Keratinocyte (primary cell): Measurements from ENCODE around the gene GALNT14. TPM values are rescaled to one million over a fixed set of nuclear protein-coding genes. Genes with fewer than 3 reads are reported as not detected.

Experiments
- DNase-seq: peaks from one replicate; pipeline ENCODE4 v3.0.0-alpha.2; 2011; ENCODE audit warnings: low read depth, missing footprints, low spot score
- FAIRE-seq: peaks from 2 replicates; lab custom pipeline; 2011; peaks lifted over from hg19 to GRCh38; lab: Jason Lieb, UNC
- H2AFZ ChIP-seq: 2 replicates; pipeline ENCODE4 v1.6.0; 2012; ENCODE audit warnings: low read length, control low read depth, inconsistent platforms; ENCODE audit not compliant: control insufficient read depth
- H3K27ac ChIP-seq: 2 replicates; pipeline ENCODE4 v1.5.1; 2011; ENCODE audit warnings: low read length; ENCODE audit not compliant: control insufficient read depth, insufficient read depth
- H3K27me3 ChIP-seq: 3 replicates; pipeline ENCODE4 v1.6.0; 2011; ENCODE audit warnings: low read length; ENCODE audit not compliant: control insufficient read depth, insufficient read depth; ENCODE audit errors: extremely low read depth
- H3K36me3 ChIP-seq, 2 experiments: 2 replicates in 1 of 2; 3 replicates in 1 of 2; pipeline ENCODE4 v1.5.1; 2011; ENCODE audit warnings: low read length in 2 of 2, mild to moderate bottlenecking in 1 of 2; ENCODE audit not compliant: control insufficient read depth in 2 of 2, insufficient read depth in 2 of 2; ENCODE audit errors: extremely low read depth in 1 of 2
- H3K4me1 ChIP-seq: 3 replicates; pipeline ENCODE4 v1.5.1; 2011; ENCODE audit warnings: low read length; ENCODE audit not compliant: control insufficient read depth, insufficient read depth; ENCODE audit errors: extremely low read depth
- H3K4me2 ChIP-seq: 3 replicates; pipeline ENCODE4 v1.6.0; 2011; ENCODE audit warnings: low read depth, low read length; ENCODE audit not compliant: control insufficient read depth, insufficient read depth; ENCODE audit errors: extremely low read depth
- H3K4me3 ChIP-seq, 3 experiments: fragments of 200-600 bp in 1 of 3; sonication (generic) in 1 of 3; 2 replicates in 2 of 3; 3 replicates in 1 of 3; pipeline ENCODE4 v1.5.1; 2011 to 2016; ENCODE audit warnings: low read length in 3 of 3, mild to moderate bottlenecking in 3 of 3, control low read depth in 2 of 3, inconsistent platforms in 1 of 3, low read depth in 1 of 3, mixed read lengths in 1 of 3, mixed run types in 1 of 3, moderate library complexity in 1 of 3; ENCODE audit not compliant: control insufficient read depth in 2 of 3, insufficient read depth in 2 of 3; ENCODE audit errors: extremely low read depth in 1 of 3
- H3K79me2 ChIP-seq: 2 replicates; pipeline ENCODE4 v1.6.0; 2012; ENCODE audit warnings: low read length; ENCODE audit not compliant: control insufficient read depth, insufficient read depth
- H3K9ac ChIP-seq: 3 replicates; pipeline ENCODE4 v1.6.0; 2011; ENCODE audit warnings: low read length; ENCODE audit not compliant: control insufficient read depth, insufficient read depth; ENCODE audit errors: extremely low read depth
- H3K9me1 ChIP-seq: 3 replicates; pipeline ENCODE4 v1.6.0; 2011; ENCODE audit warnings: low read length; ENCODE audit not compliant: control insufficient read depth, insufficient read depth; ENCODE audit errors: extremely low read depth
- H3K9me3 ChIP-seq: 2 replicates; pipeline ENCODE4 v1.5.1; 2012; ENCODE audit warnings: low read depth, low read length; ENCODE audit not compliant: control insufficient read depth
- H4K20me1 ChIP-seq: 3 replicates; pipeline ENCODE4 v1.6.0; 2011; ENCODE audit warnings: low read length; ENCODE audit not compliant: control insufficient read depth, insufficient read depth; ENCODE audit errors: extremely low read depth
- CTCF ChIP-seq, 3 experiments: IDR thresholded peaks in 1 of 3; conservative IDR thresholded peaks in 1 of 3; optimal IDR thresholded peaks in 1 of 3; 2 replicates in 2 of 3; 3 replicates in 1 of 3; pipeline versions ENCODE3 to v1.5.1; 2011; ENCODE audit warnings: low read length in 3 of 3, mild to moderate bottlenecking in 3 of 3, moderate library complexity in 2 of 3, control low read depth in 1 of 3, inconsistent platforms in 1 of 3; ENCODE audit not compliant: insufficient read depth in 2 of 3; ENCODE audit errors: extremely low read depth in 1 of 3
- EZH2 ChIP-seq: IDR thresholded peaks from one replicate; pipeline ENCODE4 v1.6.1; 2012; ENCODE audit warnings: inconsistent platforms, mild to moderate bottlenecking, low read length, moderate library complexity
- dilution Hi-C: fragments of 300-500 bp; cut with MboI; formaldehyde crosslinking; loops from one replicate; pipeline ENCODE4 v1.7.0; 2020; ENCODE audit warnings: low sequenced_read_pairs; ENCODE audit not compliant: extremely low pct_ligation_motif_present
- polyA plus RNA-seq, 5 experiments: library from polyadenylated mRNA; depleted of rRNA in 3 of 5; stranded (reverse) in 3 of 5; stranded (forward) in 1 of 5; unstranded in 1 of 5; fragments of >200 nt; gene quantifications; 1 replicate in 1 of 5; 2 replicates in 3 of 5; 3 replicates in 1 of 5; pipeline versions ENCODE4 v1.2.1 to v1.2.3, GENCODE V29; 2011 to 2012; ENCODE audit warnings: missing spikeins in 2 of 5, low read depth in 1 of 5, low replicate concordance in 1 of 5

Gene GALNT14
- polyA plus RNA-seq, 1 donor (not counting 4 experiments of a cell fraction or from before 2014, with no cell fraction given) = 27.4 TPM

- TF ChIP-seq EZH2 = no peak
- TF ChIP-seq CTCF (optimal IDR thresholded peaks at IDR 0.05 in 1 of 3, IDR thresholded peaks at IDR 0.05 in 1 of 3, conservative IDR thresholded peaks at IDR 0.05 in 1 of 3; ENCODE audit: extremely low read depth in 1 of 3, insufficient read depth in 2 of 3, low read length in 3 of 3) = no peak
- FAIRE-seq = no peak
Measured at GRCh38 chr2:31067259-31067658, 71.0 kb downstream of the GALNT14 start.

GRCh38 chr2:31066551-31066950 is 71.7 kb downstream of the GALNT14 start:
- no peak overlapping the region for H3K4me2 ChIP-seq
- DNase-seq (no peak), FAIRE-seq (no peak)
- no peaks in the 10 kb centered on the region for H3K36me3 ChIP-seq
- H3K9ac ChIP-seq = no peak overlapping the region
- no peaks in the 10 kb centered on the region for H3K9me1 ChIP-seq
- peaks cover 5% of the 10 kb centered on the region for H4K20me1 ChIP-seq
- TF ChIP-seq CTCF (optimal IDR thresholded peaks at IDR 0.05 in 1 of 3, IDR thresholded peaks at IDR 0.05 in 1 of 3, conservative IDR thresholded peaks at IDR 0.05 in 1 of 3; ENCODE audit: extremely low read depth in 1 of 3, insufficient read depth in 2 of 3, low read length in 3 of 3) (no peak), EZH2 (no peak)
- H3K4me1 ChIP-seq = peaks cover 12% of the 10 kb centered on the region
- no peaks in the 10 kb centered on the region for H3K9me3 ChIP-seq
- H2AFZ ChIP-seq = no peak overlapping the region
- H3K4me3 ChIP-seq = no peak overlapping the region
- no peaks in the 10 kb centered on the region for H3K27me3 ChIP-seq
- no peak overlapping the region for H3K27ac ChIP-seq
- H3K79me2 ChIP-seq = no peaks in the 10 kb centered on the region
- dilution Hi-C loops = no loop called here

More at GRCh38 chr2:31067259-31067658, 71.0 kb downstream of the GALNT14 start:
- Histone ChIP-seq H3K27ac (no peak overlapping the region), H3K9ac (no peak overlapping the region), H3K9me3 (no peaks in the 10 kb centered on the region), H3K27me3 (no peaks in the 10 kb centered on the region), H3K4me1 (peaks cover 12% of the 10 kb centered on the region), H4K20me1 (peaks cover 5% of the 10 kb centered on the region), H3K36me3 (no peaks in the 10 kb centered on the region), H3K4me3 (no peak overlapping the region), H3K9me1 (no peaks in the 10 kb centered on the region), H3K4me2 (no peak overlapping the region), H2AFZ (no peak overlapping the region), H3K79me2 (no peaks in the 10 kb centered on the region)
- no peak for DNase-seq
- dilution Hi-C loops = no loop called here
